ENCODE data around the gene TIGD7.

GRCh38 chr16:3346041-3346440, 40.8 kb upstream of the TIGD7 start:
- TF ChIP-seq CTCF (IDR thresholded peaks at IDR 0.05) (no peak), POLR2A (IDR thresholded peaks at IDR 0.05) (no peak)

Data from lower leg skin (tissue), 3 donors.